RPMI7951 (cell line): ENCODE results near the gene LRP1B. TPM values are rescaled to one million over a fixed set of nuclear protein-coding genes. Genes with fewer than 3 reads are reported as not detected.
"Not testable (repeated sequence)": the region's sequence is repeated elsewhere in the genome, so short reads cannot be mapped to it uniquely, and the experiment has no call there.

Experiments
- DNase-seq: peaks from one replicate; pipeline ENCODE4 v3.0.0-alpha.2; 2012; ENCODE audit warnings: low read depth
- total RNA-seq: library from RNA; depleted of rRNA; stranded (reverse); fragments of >200 nt; shearing (Covaris generic); gene quantifications from 2 replicates; pipeline ENCODE4 v1.2.3, GENCODE V29; 2014

Gene LRP1B
- total RNA-seq, 1 experiment from 2014 or later, result not detected

DNA sequence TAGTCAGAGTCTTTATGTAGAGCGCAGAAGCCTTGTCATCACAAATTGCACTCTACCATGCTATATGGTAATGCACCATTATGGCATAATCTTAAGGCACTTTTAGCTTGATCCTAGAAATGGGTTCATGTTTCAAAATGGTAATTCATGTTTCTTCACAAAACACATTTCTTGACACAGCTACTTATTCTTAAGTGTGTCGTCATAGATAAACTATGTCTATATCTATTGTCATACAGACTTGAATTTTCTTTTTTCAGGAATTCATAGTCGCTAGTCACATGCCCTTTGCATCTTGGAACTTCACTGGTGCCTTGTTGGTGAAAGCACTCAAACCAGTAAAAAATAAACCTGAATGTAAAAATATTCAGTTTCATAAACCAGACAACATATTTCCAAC lies 1578.2 kb downstream of the LRP1B start:
- DNase-seq, result no peak

- DNase-seq, result no peak
Observed at GRCh38 chr2:140551287-140551686, 1579.5 kb downstream of the LRP1B start.

DNA sequence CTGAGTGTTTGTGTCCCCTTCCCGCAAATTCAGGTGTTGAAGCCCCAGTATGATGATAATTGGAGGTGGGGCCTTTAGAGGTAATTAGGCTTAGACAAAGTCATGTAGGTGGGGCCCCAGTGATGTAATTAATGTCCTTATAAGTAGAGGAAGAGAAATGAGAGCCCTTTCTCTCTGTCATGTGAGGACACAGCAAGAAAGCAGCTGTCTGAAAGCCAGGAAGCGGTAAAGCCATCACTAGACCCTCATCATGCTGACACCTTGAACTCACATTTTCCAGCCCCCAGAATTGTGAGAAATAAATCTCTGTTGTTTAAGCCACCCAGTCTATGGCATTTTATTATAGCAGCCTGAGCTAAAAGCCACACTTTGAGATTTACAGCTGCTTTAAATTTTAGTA lies 1580.0 kb downstream of the LRP1B start:
- DNase-seq, result no peak

DNA sequence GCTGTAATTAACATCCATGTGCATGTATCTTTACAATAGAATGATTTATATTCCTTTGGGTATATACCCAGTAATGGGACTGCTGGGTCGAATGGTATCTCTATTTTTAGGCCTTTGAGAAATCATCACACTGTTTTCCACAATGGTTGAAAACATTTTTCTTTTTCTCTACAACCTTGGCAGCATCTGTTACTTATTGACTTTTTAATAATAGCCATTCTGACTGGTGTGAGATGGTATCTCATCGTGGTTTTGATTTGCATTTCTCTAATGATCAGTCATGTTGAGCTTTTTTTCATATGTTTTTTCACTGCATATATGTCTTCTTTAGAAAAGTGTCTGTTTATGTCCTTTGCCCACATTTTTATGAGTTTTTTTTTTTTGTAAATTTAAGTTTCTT lies 1586.0 kb downstream of the LRP1B start:
- DNase-seq, result not testable (repeated sequence)

DNA sequence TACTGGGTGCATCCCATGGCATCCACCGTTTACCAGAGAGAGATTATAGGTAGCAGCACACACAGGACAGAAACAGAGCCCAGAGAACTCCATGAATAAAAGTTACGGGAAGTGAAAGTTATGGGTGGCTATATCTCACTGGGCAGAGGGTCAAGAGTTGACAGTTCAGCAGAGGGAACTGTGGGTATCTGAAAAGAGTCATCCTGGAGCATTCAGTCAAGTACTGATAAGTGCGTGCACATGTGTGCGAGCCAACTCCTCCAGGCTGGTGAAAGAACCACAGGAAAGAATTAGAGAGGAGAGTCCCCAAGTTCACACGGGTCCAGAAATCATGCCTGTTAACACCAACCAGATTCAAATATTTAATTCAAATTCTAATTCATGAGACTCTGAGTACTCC lies 1588.2 kb downstream of the LRP1B start:
- DNase-seq, result no peak

GRCh38 chr2:140539242-140539875 lies 1591.5 kb downstream of the LRP1B start:
- DNase-seq, result no peak

- DNase-seq, result no peak
Observed at GRCh38 chr2:140529706-140530105, 1601.1 kb downstream of the LRP1B start.

- DNase-seq, result no peak
Observed at GRCh38 chr2:140528982-140529381, 1601.8 kb downstream of the LRP1B start.

- DNase-seq, result no peak
Observed at GRCh38 chr2:140526575-140526974, 1604.2 kb downstream of the LRP1B start.

GRCh38 chr2:140512106-140512505 lies 1618.7 kb downstream of the LRP1B start:
- no peak for DNase-seq

DNA sequence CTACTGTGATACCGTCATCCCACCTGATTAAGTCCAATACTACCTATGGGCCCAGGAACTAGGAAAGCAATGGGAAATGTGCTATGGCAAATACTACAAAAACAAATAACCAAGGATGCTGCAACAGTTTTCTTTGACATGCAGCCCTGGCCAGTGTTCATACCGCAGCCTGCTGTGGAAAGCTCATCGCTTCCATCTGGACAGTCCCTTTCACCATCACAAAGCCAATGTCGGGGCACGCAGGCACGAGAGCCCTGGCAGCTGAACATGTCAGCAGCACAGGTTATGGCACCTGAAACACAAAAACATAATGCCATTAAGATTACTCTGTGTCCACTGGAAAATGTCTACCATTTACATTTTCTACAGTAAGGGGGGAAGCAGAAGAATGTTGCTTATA lies 1621.1 kb downstream of the LRP1B start:
- DNase-seq, result no peak

- no peak for DNase-seq
Observed at GRCh38 chr2:140508756-140509155, 1622.1 kb downstream of the LRP1B start.

GRCh38 chr2:140506606-140507005 lies 1624.2 kb downstream of the LRP1B start:
- peak; percentile 22 for DNase-seq

GRCh38 chr2:140504601-140505000 lies 1626.2 kb downstream of the LRP1B start:
- DNase-seq, result no peak

DNA sequence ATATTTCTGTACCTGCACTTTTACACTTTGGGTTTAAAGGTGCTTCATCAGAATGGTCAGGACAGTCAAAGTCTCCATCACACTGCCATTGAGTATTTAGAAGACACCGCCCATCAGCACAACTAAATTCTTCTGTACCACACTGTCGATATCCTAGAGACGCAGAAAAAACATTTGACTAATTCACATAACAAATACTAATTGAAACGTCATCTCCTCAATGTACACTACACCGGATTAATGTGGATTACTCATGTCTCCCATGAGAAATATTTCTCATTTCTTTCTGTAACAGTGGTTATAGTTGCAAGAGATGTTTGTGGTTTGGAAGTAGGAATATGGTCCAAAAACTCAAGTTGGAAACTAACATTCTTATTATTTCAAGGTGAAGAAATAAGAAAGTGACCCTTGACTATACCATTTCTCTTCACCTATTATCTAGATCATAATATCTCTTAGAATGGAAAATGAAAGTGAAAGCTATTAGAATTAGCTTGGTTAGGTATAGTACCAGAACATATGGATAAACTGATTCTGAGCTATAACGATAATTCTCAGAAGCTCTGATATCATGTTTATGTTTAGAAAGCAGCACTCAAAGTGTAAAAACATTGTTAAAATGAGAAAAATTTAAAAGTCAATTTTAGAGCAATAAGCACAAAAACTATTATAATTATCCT lies 1627.7 kb downstream of the LRP1B start:
- DNase-seq, result no peak

- DNase-seq, result no peak
Observed at GRCh38 chr2:140498360-140498759, 1632.5 kb downstream of the LRP1B start.

GRCh38 chr2:140496714-140497113 lies 1634.1 kb downstream of the LRP1B start:
- no peak for DNase-seq

- no peak for DNase-seq
Observed at GRCh38 chr2:140491876-140492275, 1638.9 kb downstream of the LRP1B start.

- no peak for DNase-seq
Observed at GRCh38 chr2:140489193-140489592, 1641.6 kb downstream of the LRP1B start.

DNA sequence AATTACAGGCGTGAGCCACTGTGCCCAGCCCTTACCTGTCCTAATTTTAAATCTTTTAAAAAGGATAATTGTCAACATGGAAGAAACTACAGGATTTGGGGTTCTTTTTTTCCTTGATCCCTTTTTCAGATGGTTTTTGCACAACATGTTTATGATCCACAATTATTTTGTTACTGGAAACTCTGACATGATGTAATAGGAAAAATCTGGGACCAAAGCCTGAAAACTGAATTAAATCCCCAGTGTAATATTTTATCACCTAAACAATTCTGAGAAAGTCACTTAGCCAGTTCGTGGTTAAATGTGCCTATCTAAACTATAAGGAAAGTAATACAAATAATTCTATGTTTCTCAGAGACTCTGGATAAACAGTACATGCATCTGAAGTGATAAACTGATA lies 1649.7 kb downstream of the LRP1B start:
- no peak for DNase-seq

GRCh38 chr2:140473851-140474250 lies 1657.0 kb downstream of the LRP1B start:
- DNase-seq, result no peak

DNA sequence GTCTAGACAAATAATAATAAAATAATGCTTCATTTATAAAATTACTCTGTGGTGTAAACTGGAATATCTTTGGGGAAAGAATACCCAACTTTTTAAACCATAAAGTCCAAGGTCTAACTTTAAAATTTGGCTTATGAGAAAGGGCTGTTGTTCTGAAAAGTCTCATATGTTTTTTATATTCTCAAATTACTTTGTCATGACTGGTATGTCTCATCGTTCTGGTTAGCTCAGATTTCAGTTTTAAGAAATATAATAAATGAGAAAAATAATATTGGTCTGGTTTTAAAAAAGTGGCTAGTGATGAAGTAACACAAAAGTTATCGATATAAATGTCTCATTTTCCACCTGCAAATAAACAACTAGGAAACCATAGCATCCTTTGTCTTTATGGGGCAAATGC lies 1658.1 kb downstream of the LRP1B start:
- no peak for DNase-seq

DNA sequence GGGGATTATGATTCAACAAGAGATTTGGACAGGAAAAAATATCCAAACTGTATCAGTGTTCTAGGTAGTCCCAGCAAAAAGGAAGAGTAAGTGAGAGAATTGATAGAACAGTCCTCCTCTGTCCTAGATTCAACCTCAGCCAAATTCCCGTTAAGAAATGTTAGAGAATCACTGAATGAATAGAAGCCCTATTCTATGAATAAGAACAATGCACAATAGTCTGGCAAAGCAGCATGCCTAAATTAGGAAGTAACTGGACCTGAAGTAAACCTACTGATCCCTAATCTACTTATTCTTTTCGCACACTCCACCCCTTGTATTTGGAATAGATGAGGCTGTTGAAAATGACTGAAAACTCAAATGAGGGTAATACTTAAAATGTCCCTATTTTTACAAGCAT lies 1665.5 kb downstream of the LRP1B start:
- no peak for DNase-seq

- no peak for DNase-seq
Observed at GRCh38 chr2:140462990-140463389, 1667.8 kb downstream of the LRP1B start.
